GM19438 (cell line): ENCODE results near the gene ELP4.
A peak's percentile ranks its signal among the peaks of the same experiment; 100 is the strongest.
"Not testable (repeated sequence)": the region's sequence is repeated elsewhere in the genome, so short reads cannot be mapped to it uniquely, and the experiment has no call there.

Experiments
- ATAC-seq: cut with Tn5 transposase; IDR thresholded peaks from one replicate; pipeline ENCODE4 v1.9.1; 2021; ENCODE audit warnings: low read depth; ENCODE audit not compliant: unreplicated experiment

ELP4 gene

GRCh38 chr11:31641477-31642062 is 132.0 kb downstream of the ELP4 start:
- no peak for ATAC-seq

- no peak for ATAC-seq
Observed at GRCh38 chr11:31643857-31644256, 134.3 kb downstream of the ELP4 start.

- no peak for ATAC-seq
Observed at GRCh38 chr11:31645747-31646146, 136.2 kb downstream of the ELP4 start.

GRCh38 chr11:31646216-31646615 is 136.6 kb downstream of the ELP4 start:
- ATAC-seq: no peak

- no peak for ATAC-seq
Observed at GRCh38 chr11:31649129-31649966, 139.8 kb downstream of the ELP4 start.

GRCh38 chr11:31651208-31651607 is 141.6 kb downstream of the ELP4 start:
- no peak for ATAC-seq

- peak; percentile 59 for ATAC-seq
Observed at GRCh38 chr11:31651822-31652221, 142.3 kb downstream of the ELP4 start.

GRCh38 chr11:31652528-31652927 is 143.0 kb downstream of the ELP4 start:
- ATAC-seq: no peak

- ATAC-seq: no peak
Observed at GRCh38 chr11:31655483-31655882, 145.9 kb downstream of the ELP4 start.

GRCh38 chr11:31656051-31656450 is 146.5 kb downstream of the ELP4 start:
- no peak for ATAC-seq

- ATAC-seq: no peak
Observed at GRCh38 chr11:31657091-31657490, 147.5 kb downstream of the ELP4 start.

GRCh38 chr11:31664129-31664528 is 154.6 kb downstream of the ELP4 start:
- no peak for ATAC-seq

GRCh38 chr11:31664954-31665353 is 155.4 kb downstream of the ELP4 start:
- no peak for ATAC-seq

GRCh38 chr11:31671681-31672080 is 162.1 kb downstream of the ELP4 start:
- ATAC-seq: no peak

GRCh38 chr11:31673108-31673507 is 163.5 kb downstream of the ELP4 start:
- ATAC-seq: not testable (repeated sequence)

- ATAC-seq: no peak
Observed at GRCh38 chr11:31676280-31676982, 166.9 kb downstream of the ELP4 start.

GRCh38 chr11:31680770-31681169 is 171.2 kb downstream of the ELP4 start:
- no peak for ATAC-seq

- ATAC-seq: no peak
Observed at GRCh38 chr11:31687256-31687655, 177.7 kb downstream of the ELP4 start.

- no peak for ATAC-seq
Observed at GRCh38 chr11:31687861-31688260, 178.3 kb downstream of the ELP4 start.

GRCh38 chr11:31689559-31689958 is 180.0 kb downstream of the ELP4 start:
- no peak for ATAC-seq

GRCh38 chr11:31690041-31690440 is 180.5 kb downstream of the ELP4 start:
- no peak for ATAC-seq

- no peak for ATAC-seq
Observed at GRCh38 chr11:31690516-31690915, 180.9 kb downstream of the ELP4 start.
